ENCODE data around the gene EFNA5. TPM values are rescaled to one million over a fixed set of nuclear protein-coding genes. Genes with fewer than 3 reads are reported as not detected.

Gene EFNA5
- total and polyA plus RNA-seq, 2 experiments from 2014 or later, result 7.5 to 10.1 TPM

DNA sequence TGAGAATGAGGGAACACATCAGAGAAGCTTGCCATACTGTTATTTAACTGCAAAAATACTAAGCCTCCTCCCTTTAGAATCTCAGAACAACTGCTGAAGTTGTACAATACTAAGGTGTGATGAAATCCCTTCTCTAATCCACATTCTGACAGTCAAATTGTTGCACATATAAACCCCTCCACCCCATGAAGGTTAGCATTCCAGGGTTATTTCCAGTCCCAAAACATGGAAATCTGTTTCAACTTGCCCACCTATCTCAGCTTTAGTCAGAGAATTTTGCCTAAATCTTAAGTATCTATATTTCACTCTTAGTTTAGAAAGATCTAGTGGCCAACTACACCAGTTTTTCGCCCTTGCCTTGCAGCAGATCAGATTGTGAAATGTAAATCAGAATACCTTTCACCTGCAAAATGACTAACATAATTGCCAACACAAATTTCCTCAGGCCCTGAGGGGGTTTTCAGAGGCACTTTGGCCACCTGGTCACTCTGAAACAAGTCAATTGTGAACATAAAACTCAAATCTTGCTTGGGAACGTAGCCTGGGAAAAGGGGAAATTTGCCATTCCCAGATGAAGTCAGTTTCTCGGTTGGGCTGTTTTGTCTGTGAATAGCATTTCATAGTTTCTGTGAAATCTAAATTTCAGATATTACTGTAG, 93.9 kb downstream of the EFNA5 start (continued):
- TF ChIP-seq, protein P1, sequence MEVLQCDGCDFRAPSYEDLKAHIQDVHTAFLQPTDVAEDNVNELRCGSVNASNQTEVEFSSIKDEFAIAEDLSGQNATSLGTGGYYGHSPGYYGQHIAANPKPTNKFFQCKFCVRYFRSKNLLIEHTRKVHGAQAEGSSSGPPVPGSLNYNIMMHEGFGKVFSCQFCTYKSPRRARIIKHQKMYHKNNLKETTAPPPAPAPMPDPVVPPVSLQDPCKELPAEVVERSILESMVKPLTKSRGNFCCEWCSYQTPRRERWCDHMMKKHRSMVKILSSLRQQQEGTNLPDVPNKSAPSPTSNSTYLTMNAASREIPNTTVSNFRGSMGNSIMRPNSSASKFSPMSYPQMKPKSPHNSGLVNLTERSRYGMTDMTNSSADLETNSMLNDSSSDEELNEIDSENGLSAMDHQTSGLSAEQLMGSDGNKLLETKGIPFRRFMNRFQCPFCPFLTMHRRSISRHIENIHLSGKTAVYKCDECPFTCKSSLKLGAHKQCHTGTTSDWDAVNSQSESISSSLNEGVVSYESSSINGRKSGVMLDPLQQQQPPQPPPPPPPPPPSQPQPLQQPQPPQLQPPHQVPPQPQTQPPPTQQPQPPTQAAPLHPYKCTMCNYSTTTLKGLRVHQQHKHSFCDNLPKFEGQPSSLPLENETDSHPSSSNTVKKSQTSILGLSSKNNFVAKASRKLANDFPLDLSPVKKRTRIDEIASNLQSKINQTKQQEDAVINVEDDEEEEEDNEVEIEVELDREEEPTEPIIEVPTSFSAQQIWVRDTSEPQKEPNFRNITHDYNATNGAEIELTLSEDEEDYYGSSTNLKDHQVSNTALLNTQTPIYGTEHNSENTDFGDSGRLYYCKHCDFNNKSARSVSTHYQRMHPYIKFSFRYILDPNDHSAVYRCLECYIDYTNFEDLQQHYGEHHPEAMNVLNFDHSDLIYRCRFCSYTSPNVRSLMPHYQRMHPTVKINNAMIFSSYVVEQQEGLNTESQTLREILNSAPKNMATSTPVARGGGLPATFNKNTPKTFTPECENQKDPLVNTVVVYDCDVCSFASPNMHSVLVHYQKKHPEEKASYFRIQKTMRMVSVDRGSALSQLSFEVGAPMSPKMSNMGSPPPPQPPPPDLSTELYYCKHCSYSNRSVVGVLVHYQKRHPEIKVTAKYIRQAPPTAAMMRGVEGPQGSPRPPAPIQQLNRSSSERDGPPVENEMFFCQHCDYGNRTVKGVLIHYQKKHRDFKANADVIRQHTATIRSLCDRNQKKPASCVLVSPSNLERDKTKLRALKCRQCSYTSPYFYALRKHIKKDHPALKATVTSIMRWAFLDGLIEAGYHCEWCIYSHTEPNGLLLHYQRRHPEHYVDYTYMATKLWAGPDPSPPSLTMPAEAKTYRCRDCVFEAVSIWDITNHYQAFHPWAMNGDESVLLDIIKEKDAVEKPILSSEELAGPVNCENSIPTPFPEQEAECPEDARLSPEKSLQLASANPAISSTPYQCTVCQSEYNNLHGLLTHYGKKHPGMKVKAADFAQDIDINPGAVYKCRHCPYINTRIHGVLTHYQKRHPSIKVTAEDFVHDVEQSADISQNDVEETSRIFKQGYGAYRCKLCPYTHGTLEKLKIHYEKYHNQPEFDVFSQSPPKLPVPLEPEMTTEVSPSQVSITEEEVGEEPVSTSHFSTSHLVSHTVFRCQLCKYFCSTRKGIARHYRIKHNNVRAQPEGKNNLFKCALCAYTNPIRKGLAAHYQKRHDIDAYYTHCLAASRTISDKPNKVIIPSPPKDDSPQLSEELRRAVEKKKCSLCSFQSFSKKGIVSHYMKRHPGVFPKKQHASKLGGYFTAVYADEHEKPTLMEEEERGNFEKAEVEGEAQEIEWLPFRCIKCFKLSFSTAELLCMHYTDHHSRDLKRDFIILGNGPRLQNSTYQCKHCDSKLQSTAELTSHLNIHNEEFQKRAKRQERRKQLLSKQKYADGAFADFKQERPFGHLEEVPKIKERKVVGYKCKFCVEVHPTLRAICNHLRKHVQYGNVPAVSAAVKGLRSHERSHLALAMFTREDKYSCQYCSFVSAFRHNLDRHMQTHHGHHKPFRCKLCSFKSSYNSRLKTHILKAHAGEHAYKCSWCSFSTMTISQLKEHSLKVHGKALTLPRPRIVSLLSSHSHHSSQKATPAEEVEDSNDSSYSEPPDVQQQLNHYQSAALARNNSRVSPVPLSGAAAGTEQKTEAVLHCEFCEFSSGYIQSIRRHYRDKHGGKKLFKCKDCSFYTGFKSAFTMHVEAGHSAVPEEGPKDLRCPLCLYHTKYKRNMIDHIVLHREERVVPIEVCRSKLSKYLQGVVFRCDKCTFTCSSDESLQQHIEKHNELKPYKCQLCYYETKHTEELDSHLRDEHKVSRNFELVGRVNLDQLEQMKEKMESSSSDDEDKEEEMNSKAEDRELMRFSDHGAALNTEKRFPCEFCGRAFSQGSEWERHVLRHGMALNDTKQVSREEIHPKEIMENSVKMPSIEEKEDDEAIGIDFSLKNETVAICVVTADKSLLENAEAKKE (CRISPR knock-in tag; IDR thresholded peaks at IDR 0.05), result no peak
- no peak for TF ChIP-seq STAT1 (IDR thresholded peaks at IDR 0.05; ENCODE audit: unreplicated experiment)
- TF ChIP-seq EZH2 (IDR thresholded peaks at IDR 0.05; ENCODE audit: low read depth, unreplicated experiment), result no peak
- TF ChIP-seq, protein P2, sequence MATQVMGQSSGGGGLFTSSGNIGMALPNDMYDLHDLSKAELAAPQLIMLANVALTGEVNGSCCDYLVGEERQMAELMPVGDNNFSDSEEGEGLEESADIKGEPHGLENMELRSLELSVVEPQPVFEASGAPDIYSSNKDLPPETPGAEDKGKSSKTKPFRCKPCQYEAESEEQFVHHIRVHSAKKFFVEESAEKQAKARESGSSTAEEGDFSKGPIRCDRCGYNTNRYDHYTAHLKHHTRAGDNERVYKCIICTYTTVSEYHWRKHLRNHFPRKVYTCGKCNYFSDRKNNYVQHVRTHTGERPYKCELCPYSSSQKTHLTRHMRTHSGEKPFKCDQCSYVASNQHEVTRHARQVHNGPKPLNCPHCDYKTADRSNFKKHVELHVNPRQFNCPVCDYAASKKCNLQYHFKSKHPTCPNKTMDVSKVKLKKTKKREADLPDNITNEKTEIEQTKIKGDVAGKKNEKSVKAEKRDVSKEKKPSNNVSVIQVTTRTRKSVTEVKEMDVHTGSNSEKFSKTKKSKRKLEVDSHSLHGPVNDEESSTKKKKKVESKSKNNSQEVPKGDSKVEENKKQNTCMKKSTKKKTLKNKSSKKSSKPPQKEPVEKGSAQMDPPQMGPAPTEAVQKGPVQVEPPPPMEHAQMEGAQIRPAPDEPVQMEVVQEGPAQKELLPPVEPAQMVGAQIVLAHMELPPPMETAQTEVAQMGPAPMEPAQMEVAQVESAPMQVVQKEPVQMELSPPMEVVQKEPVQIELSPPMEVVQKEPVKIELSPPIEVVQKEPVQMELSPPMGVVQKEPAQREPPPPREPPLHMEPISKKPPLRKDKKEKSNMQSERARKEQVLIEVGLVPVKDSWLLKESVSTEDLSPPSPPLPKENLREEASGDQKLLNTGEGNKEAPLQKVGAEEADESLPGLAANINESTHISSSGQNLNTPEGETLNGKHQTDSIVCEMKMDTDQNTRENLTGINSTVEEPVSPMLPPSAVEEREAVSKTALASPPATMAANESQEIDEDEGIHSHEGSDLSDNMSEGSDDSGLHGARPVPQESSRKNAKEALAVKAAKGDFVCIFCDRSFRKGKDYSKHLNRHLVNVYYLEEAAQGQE (IDR thresholded peaks at IDR 0.05; ENCODE audit: unreplicated experiment), result no peak
- no peak for TF ChIP-seq POLR2AphosphoS5 (IDR thresholded peaks at IDR 0.05; ENCODE audit: low read depth)
- TF ChIP-seq NANOG (IDR thresholded peaks at IDR 0.05; ENCODE audit: borderline replicate concordance), result no peak
- no peak for TF ChIP-seq ZNF331 (CRISPR knock-in tag; IDR thresholded peaks at IDR 0.05; ENCODE audit: low read depth)
- TF ChIP-seq, protein P3, sequence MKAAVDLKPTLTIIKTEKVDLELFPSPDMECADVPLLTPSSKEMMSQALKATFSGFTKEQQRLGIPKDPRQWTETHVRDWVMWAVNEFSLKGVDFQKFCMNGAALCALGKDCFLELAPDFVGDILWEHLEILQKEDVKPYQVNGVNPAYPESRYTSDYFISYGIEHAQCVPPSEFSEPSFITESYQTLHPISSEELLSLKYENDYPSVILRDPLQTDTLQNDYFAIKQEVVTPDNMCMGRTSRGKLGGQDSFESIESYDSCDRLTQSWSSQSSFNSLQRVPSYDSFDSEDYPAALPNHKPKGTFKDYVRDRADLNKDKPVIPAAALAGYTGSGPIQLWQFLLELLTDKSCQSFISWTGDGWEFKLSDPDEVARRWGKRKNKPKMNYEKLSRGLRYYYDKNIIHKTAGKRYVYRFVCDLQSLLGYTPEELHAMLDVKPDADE (IDR thresholded peaks at IDR 0.05), result no peak
